ENCODE measurements around the gene CELSR1. TPM values are rescaled to one million over a fixed set of nuclear protein-coding genes. Genes with fewer than 3 reads are reported as not detected.

CELSR1 gene
- total RNA-seq, 1 donor: 1.1 TPM

DNA sequence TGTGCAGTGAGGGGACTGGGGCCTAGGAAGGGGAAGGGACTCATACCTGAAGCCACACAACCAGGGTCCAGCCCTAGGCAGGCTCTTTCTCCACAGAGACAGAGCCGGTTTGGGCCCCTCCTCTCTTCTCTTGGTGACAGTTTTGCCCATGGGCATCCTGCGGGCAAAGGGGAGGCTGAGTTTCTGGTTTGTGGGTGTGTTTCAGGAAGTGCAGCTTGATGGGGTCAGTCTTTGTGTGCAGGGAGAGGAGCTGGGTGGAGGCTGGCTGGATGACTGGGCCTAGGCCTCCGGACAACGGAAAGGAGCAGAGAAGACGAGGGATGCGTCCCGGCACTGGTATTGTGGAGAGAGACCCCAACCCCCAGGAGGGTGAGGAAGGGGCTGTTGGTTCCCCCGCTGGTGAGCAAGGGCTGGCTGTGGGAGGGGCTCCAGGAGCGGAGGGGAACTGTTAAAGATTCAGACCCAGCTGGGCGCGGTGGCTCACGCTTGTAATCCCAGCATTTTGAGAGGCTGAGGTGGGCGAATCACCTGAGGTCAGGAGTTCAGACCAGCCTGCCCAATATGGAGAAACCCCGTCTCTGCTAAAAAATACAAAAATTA lies 23.4 kb upstream of the CELSR1 start:
- no peak overlapping the region for H3K4me3 ChIP-seq (ENCODE audit: low read depth, low read length)
- DNase-seq (ENCODE audit: low read depth): no peak
- TF ChIP-seq, protein P1, sequence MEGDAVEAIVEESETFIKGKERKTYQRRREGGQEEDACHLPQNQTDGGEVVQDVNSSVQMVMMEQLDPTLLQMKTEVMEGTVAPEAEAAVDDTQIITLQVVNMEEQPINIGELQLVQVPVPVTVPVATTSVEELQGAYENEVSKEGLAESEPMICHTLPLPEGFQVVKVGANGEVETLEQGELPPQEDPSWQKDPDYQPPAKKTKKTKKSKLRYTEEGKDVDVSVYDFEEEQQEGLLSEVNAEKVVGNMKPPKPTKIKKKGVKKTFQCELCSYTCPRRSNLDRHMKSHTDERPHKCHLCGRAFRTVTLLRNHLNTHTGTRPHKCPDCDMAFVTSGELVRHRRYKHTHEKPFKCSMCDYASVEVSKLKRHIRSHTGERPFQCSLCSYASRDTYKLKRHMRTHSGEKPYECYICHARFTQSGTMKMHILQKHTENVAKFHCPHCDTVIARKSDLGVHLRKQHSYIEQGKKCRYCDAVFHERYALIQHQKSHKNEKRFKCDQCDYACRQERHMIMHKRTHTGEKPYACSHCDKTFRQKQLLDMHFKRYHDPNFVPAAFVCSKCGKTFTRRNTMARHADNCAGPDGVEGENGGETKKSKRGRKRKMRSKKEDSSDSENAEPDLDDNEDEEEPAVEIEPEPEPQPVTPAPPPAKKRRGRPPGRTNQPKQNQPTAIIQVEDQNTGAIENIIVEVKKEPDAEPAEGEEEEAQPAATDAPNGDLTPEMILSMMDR (IDR thresholded peaks at IDR 0.05; ENCODE audit: insufficient read depth, low read length): no peak

DNA sequence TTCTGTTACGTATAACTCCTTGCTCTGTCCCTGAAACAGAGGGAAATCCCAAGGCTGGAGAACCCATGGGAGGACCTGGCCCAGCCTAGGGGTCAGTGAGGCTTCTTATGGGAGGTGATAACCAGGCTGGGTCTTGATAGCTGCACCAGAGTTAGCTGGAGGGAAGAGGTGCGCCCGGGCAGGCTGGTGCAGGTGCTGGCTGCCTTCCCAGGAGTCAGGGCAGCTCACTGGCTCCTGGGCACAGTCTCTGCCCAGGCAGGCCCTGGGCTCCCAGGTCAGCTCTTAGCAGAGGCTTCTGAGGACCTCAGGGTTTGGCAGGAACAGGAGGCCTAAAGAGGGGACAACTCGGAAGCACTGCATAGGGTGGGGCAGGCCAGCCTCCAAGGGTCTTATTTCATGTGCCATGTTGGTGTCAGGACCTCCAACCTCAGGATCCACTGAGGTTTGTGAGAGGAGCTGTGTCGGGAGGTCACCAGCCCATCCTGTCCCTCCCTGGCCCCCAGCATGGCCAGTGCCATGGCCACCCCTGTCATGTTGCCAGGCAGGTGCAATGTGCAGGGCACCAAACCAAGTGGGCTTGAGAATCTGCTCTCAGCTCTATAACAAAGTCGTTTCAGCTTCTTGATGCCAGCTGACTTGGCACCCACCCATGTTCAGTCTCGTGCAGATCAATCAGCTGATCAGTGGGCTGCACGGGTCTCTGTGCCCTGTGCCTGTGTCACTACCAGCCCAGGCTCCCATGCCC lies 20.5 kb upstream of the CELSR1 start:
- DNase-seq (ENCODE audit: low read depth): no peak
- no peak overlapping the region for H3K4me3 ChIP-seq (ENCODE audit: low read depth, low read length)
- TF ChIP-seq, protein P1 (IDR thresholded peaks at IDR 0.05; ENCODE audit: insufficient read depth, low read length): no peak

DNA sequence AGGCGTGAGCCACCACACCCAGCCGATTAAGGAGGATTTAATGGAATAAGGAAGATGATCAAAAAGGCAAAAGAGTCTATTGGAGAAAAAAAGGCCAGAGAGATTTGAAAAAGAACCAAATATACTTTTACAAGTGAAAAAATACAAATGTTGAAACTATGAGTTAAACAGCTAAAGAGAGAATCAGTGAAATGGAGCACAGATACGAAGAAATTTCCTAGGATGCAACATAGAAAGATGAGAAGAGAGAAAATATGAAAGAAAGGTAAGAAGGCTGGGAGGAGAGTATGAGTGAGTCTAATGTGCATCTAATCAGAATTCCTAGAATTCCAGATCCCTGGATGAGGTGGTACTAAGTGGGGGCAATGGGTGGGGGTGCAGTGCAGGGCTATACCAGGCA lies 19.4 kb upstream of the CELSR1 start:
- TF ChIP-seq, protein P1 (IDR thresholded peaks at IDR 0.05; ENCODE audit: insufficient read depth, low read length): no peak
- DNase-seq (ENCODE audit: low read depth): no peak
- H3K4me3 ChIP-seq (ENCODE audit: low read depth, low read length): no peak overlapping the region

DNA sequence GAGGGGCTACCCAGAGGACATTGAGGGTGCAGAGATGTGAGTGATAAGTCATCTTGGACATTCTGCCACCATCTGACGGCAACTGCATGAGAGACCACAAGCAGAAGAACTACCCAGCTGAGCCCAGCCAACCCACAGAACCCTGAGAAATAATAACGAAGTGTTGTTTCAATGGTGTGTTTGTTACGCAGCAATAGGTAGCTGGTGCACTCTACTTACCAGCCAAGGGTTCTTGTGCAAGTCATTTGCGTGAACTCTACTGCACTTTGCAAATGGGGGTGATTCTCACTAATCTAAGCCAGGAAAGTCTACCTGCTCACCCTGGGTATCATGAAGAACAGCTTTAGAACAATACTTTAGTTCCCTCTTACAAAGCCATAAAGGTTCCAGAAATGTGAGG lies 15.8 kb upstream of the CELSR1 start:
- no peak overlapping the region for H3K4me3 ChIP-seq (ENCODE audit: low read depth, low read length)
- no peak for DNase-seq (ENCODE audit: low read depth)
- TF ChIP-seq, protein P1 (IDR thresholded peaks at IDR 0.05; ENCODE audit: insufficient read depth, low read length): no peak

DNA sequence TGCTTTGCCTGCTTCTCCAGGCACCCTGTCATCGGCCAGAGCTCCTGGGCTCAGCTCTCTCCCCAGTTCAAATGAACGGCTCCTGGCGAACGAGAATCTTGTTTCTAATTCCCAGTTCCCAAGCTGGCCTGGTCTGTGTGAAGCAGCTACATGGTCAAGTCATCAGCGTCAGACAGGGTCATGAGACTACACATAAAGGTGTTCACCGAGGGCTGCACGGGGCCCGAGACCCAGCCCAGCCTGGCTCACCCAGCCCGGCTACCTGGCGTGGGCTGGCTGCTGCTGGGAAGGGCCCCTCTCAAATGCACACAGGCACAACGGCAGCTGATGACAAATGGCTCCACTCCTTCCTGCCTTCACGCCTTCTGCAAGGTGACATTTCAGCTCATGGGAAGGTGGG lies 14.6 kb upstream of the CELSR1 start:
- TF ChIP-seq, protein P1 (IDR thresholded peaks at IDR 0.05; ENCODE audit: insufficient read depth, low read length): no peak
- no peak for DNase-seq (ENCODE audit: low read depth)
- no peak overlapping the region for H3K4me3 ChIP-seq (ENCODE audit: low read depth, low read length)

DNA sequence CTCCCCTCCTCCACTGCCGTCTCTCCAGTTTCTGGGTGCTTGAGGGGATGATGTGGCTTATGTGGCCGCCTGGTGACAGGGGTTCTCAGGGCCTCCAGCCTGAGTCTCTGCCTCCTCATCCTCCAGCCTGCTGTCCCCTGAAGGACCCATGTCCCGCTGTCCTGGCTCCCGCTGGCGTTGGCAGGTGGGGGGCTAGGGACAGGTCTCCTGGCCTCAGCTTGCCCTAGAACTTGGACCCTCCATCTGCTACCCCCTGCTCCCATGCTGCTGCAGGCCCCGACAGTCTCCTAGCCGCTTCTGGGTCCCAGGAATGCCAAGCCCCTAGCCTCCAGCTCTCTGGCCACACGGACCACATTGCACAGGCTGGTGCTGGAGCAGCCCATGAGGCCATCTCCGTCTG lies 13.9 kb upstream of the CELSR1 start:
- no peak overlapping the region for H3K4me3 ChIP-seq (ENCODE audit: low read depth, low read length)
- TF ChIP-seq, protein P1 (IDR thresholded peaks at IDR 0.05; ENCODE audit: insufficient read depth, low read length): no peak

More for the DNA sequence above, 13.9 kb upstream of the CELSR1 start:
- no peak for DNase-seq (ENCODE audit: low read depth)
